Right ventricle myocardium superior (tissue), 1 donor: ENCODE results near the gene ITPR1. TPM values are rescaled to one million over a fixed set of nuclear protein-coding genes. Genes with fewer than 3 reads are reported as not detected.

Source experiments
- ATAC-seq: fragments of 200-7000 bp; cut with Tn5 transposase; one replicate; pipeline ENCODE4 v1.9.1; 2020; ENCODE audit warnings: mild to moderate bottlenecking; ENCODE audit not compliant: poor library complexity
- DNase-seq: peaks from one replicate; pipeline ENCODE4 v3.0.0-alpha.2; 2020
- intact Hi-C: fragments of 100-400 bp; cut with DNase I; formaldehyde crosslinking; loops from one replicate; pipeline ENCODE4 v1.11.2; 2022
- total RNA-seq: library from RNA; stranded (reverse); fragmentation: NEBNext Ultra II Directional; extraction: Animal tissue kit (Norgen Biotek cat#: 25700); gene quantifications from one replicate; pipeline ENCODE4 v1.2.1, GENCODE V29; 2021
- donor health status: DM: no; HTN: yes; CAD: no; lungs with severe emphysema.

ITPR1 gene
- total RNA-seq, 1 donor from 2014 or later, result 17.1 TPM

- DNase-seq, result no peak
- intact Hi-C loops, result no loop called here
- ATAC-seq, result no peak
These were observed 54.7 kb downstream of the ITPR1 start for GRCh38 chr3:4547799-4548198.

GRCh38 chr3:4548356-4548755 lies 55.2 kb downstream of the ITPR1 start:
- intact Hi-C loops, result no loop called here
- DNase-seq (no peak), ATAC-seq (no peak)

DNA sequence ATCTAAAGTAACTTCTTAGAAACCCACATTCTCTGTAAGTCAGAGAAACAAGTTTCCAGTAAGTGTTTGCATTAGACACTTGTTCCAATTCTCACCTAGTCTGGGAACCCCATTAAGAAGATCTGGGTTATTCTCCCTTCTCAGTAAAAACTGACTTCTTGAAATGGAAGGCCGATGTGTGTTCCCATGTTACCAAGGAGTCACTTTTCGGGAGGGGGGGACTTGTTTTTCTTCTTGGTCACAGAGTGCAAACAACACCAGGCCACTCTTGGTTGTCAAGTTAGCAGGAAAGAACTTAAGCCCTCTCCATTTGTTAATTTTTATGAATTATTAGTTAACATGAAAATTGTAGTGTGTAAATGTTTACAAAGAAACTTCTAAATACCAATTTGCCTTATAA lies 55.6 kb downstream of the ITPR1 start:
- no peak for DNase-seq
- intact Hi-C loops, result no loop called here
- ATAC-seq, result no peak

DNA sequence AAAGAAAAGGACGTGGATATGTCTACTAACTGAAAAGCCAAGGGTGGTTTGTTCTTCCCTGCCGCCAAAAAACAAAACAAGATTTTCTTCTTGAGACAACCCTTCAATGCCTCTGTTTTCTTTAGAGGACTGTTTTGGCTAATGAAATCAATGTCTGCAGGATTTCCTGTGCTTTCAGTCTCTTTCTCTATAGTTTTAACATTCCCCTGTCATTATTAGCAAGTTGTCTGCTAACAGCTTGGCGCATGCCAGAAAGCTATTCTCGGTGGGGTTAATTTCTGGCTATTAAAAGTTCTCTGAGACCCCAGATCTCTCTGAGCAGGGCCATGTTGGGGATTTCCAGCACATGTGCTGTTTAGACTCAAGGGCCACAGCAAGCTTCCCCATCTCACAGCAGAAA lies 56.7 kb downstream of the ITPR1 start:
- intact Hi-C loops, result no loop called here
- no peak for DNase-seq
- ATAC-seq, result no peak

DNA sequence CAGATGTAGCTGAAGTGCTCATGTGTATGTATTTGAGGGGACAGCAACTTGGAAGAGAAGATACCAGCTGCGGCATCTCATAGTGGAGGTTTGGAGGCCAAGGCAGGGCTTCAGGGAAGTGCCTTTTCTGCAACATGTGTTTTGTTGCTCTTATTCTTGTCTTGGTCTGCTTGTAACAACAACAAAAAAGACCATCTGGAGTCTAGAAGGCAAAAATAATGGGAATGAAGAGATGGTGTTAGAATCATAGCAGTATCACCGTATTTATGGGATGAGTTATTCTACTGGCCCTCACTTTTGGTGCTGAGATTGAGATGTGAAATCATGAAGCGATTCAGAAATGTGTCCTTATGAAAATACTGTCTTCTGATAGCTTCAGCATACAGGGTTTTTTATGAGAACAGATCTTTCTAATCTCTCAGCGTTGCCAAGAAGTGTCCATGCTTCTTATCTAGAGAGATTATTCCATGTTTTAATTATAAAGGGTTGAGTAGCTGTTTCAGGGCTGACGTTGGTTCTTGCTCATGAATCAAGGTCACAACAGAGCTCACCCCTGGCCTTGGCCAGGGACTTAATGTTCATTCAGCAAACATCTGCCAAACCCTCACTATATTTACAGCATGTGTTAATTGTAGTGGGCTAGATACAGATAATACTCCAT lies 58.0 kb downstream of the ITPR1 start:
- peak; percentile 60 for DNase-seq
- intact Hi-C loops, result no loop called here

DNA sequence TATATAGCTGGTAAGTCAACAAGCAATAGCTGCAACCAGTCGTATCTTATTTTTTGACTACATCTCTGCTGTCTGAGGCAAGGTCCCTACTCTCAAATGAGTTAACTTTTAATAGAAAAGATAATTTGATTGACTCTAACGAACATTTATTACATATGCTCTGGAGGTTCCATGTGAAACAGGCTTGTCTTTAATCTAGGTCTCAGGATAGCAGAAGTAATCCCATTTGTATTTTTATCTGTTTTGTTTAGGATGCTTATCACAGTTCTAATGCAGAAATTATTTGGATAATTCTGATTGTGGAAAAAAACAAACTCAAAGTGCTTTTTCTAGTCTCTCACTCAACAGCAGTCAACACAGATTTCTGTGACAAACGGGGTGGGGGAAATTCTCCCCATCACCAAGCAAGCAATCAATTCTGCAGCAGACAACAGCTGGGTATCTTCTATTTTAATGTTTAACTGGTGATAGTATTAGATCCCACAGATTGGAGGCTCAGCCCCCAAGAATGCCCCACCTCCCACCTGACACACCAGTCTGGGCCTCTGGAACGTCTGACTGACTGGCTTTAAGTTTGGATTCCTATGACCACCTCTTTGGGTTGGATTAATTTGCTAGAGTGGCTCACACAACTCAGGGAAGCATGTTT lies 58.8 kb downstream of the ITPR1 start:
- peak; percentile 5 for ATAC-seq
- DNase-seq, result no peak
- intact Hi-C loops, result no loop called here

More for the DNA sequence above, 58.0 kb downstream of the ITPR1 start:
- peak; percentile 81 for ATAC-seq

- intact Hi-C loops, result no loop called here
- no peak for DNase-seq
- ATAC-seq, result no peak
These were observed 59.7 kb downstream of the ITPR1 start for GRCh38 chr3:4552811-4553210.

- DNase-seq, result no peak
- intact Hi-C loops, result no loop called here
- ATAC-seq, result no peak
These were observed 68.5 kb downstream of the ITPR1 start for GRCh38 chr3:4561661-4562060.

DNA sequence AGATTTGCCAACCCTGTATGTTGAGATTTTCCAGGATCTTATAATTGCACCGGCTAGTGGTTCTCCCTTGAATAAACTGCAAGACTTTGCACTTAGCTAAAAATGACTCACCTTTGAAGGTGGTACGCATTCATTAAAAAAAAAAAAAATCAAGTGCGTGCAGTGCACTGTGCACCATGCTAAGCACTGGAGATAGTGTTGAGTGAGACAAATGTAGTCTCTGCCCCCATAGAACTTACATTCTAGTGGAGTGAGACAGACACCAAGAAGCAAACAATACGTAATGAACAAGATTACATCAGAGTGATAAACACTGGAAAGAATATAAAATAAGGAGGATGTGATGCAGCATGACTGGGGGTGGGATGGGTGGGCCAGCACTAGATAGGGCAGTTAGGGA lies 69.4 kb downstream of the ITPR1 start:
- intact Hi-C loops, result no loop called here
- ATAC-seq, result no peak
- no peak for DNase-seq

DNA sequence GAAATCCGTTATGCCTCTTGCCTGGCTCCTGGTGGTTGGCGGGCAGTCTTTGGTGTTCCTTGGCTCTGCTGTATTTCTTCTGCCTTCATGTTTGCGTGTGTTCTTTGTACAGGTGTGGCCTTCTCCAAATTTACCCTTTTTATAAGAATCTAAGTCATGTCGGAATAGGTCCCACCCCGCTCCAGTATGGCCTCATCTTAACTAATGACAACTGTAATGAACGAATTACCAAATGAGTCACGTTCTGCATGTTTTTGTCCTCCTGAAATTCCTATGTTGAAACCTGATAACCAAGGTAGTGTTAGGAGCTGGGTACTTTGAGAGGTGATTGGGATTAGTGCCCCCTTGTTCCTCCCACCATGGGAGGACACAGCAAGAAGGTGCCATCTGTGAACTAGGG lies 71.1 kb downstream of the ITPR1 start:
- intact Hi-C loops, result no loop called here
- no peak for ATAC-seq
- DNase-seq, result no peak

DNA sequence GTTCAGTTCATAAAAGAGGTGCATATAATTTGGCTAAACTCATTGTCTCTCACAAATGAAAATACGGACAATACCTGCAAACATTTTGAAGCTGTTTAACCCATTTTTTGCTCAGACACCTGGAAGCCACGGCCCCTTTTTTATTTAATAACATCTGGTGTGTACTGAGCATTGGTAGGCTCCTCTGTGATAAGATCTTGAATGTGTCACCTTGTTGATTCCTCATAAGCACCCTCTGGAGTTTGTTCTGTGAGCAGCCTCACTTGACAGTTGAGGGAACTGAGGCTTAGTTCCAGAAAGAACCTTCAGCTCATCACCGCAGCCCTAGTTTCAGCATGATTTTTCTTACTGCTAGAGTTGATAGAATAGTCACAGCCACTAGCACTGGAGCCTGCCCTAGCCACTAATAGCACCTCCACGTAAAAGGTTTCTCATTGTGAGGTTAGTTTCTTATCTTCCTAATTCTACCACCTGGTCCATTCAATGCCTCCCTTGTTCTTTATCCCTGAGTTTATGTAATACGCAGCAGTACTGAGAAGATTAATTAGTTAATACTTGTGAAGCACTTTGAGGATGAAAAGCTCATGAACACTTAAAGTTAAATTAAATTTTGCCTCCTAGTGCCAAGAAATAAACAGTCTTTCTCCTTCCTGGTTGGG lies 71.9 kb downstream of the ITPR1 start:
- no peak for ATAC-seq
- DNase-seq, result no peak
- intact Hi-C loops, result no loop called here

DNA sequence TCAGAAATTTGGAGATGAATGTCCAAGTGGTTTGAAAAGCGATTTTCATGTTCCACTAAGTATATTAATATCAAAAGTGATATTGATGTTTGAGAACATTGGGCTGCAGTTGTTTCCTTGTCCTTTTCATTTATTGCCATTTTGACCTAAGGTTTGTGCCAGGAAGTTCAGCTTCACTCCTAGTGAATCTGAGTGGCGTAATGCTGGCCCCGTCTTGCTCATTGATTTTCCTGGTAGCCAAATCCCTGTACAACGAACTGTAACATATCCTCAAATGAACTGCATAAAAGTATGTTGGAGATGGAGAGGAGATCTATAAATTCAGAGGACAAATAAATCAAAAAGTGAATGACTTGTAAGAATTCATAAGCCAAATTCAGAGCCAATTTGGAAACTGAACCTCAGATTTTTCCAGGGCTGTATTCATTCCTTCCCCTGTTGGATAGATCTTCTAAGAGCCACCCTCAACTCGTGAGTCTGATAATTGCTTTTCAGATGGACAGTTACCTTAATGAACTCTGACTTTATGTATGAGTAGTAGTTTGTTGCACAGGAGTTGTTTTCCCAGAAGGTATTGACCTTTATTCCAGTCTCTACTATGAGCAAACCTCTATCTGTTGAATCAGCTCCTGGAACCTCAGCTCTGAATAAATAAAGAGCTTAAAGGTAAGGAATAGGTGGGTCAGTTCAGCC lies 72.8 kb downstream of the ITPR1 start:
- intact Hi-C loops, result no loop called here
- ATAC-seq (no peak), DNase-seq (no peak)

- intact Hi-C loops, result no loop called here
- ATAC-seq, result no peak
- no peak for DNase-seq
These were observed 75.7 kb downstream of the ITPR1 start for GRCh38 chr3:4568841-4569240.

DNA sequence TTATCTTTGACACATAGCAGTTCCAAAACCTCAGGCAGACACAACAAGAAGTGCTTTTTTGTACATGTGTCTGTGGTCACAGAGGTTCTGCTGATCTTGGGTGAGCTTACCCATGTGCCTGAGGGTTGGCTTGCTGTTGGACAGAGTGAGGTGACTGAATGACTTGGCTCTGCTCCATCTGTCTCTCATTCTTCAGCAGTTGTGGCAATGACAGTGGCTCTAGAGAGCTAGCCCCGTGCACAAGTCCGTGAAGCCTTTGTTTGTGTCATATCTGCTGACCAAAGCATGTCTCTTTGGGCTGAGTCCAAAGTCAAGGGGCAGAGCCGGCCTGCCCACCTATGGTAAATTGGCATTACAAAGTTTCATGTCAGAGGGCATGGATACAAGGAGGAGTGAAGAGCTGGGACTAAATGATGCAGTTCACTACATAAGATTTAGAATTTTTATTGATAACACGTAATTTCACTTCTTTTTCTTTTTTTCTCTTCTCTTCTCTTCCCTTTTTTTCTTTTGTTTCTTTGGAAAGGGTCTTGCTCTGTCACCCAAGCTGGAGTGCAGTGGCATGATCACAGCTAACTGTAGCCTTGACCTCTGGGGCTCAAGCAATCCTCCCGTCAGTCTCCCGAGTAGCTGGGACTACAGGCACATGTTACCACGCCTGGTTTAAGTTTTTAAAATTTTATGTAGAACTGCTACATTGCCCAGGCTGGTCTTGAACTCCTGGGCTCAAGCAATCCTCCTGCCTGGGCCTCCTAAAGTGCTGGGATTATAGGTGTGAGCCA lies 77.9 kb downstream of the ITPR1 start:
- ATAC-seq (peak; percentile 40), DNase-seq (no peak)
- intact Hi-C loops, result no loop called here

GRCh38 chr3:4571690-4572334 lies 78.7 kb downstream of the ITPR1 start:
- no peak for ATAC-seq
- DNase-seq, result no peak
- intact Hi-C loops, result no loop called here

DNA sequence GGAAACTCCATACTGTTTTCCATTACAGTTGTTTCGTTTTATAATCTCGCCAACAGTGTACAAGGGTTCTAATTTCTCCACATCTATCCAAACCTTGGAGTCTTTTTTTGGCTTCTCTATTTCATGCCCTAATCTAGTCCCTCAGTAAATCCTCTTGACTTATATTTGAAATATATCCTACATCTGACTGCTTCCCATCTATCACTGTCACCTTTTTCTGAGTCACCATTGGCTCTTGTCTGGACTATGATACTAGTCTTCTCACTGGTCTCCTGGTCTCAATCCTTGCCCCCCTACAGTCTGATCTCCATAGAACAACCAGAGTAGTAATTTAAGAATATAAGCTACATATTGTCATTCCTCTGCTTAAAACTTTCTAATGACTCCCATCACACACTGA lies 80.0 kb downstream of the ITPR1 start:
- DNase-seq, result no peak
- no peak for ATAC-seq
- intact Hi-C loops, result no loop called here

GRCh38 chr3:4574426-4574965 lies 81.3 kb downstream of the ITPR1 start:
- ATAC-seq (no peak), DNase-seq (no peak)
- intact Hi-C loops, result no loop called here

GRCh38 chr3:4575381-4575780 lies 82.2 kb downstream of the ITPR1 start:
- ATAC-seq (peak; percentile 30), DNase-seq (no peak)
- intact Hi-C loops, result no loop called here
